Spleen (tissue), 11 donors: ENCODE measurements around the gene TRAFD1. TPM values are rescaled to one million over a fixed set of nuclear protein-coding genes. Genes with fewer than 3 reads are reported as not detected.

ENCODE experiments used
- DNase-seq: peaks from one replicate; pipeline ENCODE4 v3.0.0-alpha.2; 2020
- H3K27ac ChIP-seq, 8 donors: fragments of 200-600 bp; sonication (generic) in 7 of 8; 1 replicate in 4 of 8; 2 replicates in 4 of 8; pipeline versions ENCODE4 v1.5.0 to v1.8.0; 2016 to 2021; ENCODE audit warnings: inconsistent platforms in 4 of 8, mild to moderate bottlenecking in 4 of 8, moderate library complexity in 1 of 8
- H3K27me3 ChIP-seq, 7 donors: fragments of 200-600 bp; sonication (generic) in 6 of 7; replicated peaks in 1 of 7; 1 replicate in 4 of 7; 2 replicates in 3 of 7; pipeline versions ENCODE4 v1.5.0 to v1.8.0; 2016 to 2021; ENCODE audit warnings: inconsistent platforms in 3 of 7, mild to moderate bottlenecking in 1 of 7
- H3K36me3 ChIP-seq, 6 donors: fragments of 200-600 bp; sonication (generic) in 5 of 6; 1 replicate in 4 of 6; 2 replicates in 2 of 6; pipeline versions ENCODE4 v1.5.0 to v1.8.0; 2016 to 2021; ENCODE audit warnings: inconsistent platforms in 2 of 6
- H3K4me1 ChIP-seq, 6 donors: fragments of 200-600 bp; sonication (generic) in 5 of 6; 1 replicate in 3 of 6; 2 replicates in 3 of 6; pipeline versions ENCODE4 v1.5.0 to v1.8.0; 2016 to 2021; ENCODE audit warnings: inconsistent platforms in 3 of 6
- H3K4me3 ChIP-seq, 8 donors: fragments of 200-600 bp; sonication (generic) in 7 of 8; 1 replicate in 4 of 8; 2 replicates in 4 of 8; pipeline versions ENCODE4 v1.5.0 to v1.8.0; 2016 to 2021; ENCODE audit warnings: inconsistent platforms in 4 of 8, mild to moderate bottlenecking in 4 of 8, moderate library complexity in 2 of 8
- H3K9me3 ChIP-seq, 8 donors: fragments of 200-600 bp; sonication (generic) in 7 of 8; 1 replicate in 4 of 8; 2 replicates in 4 of 8; pipeline versions ENCODE4 v1.5.0 to v1.8.0; 2016 to 2021; ENCODE audit warnings: inconsistent platforms in 4 of 8
- CTCF ChIP-seq, 11 experiments: fragments of 200-600 bp in 7 of 11; fragments of 450-650 bp in 4 of 11; sonication (generic) in 4 of 11; IDR thresholded peaks in 8 of 11; conservative IDR thresholded peaks in 3 of 11; 1 replicate in 7 of 11; 2 replicates in 4 of 11; pipeline versions ENCODE4 v1.4.0 to v1.8.0; 2016 to 2021; ENCODE audit warnings: antibody characterized with exemption in 11 of 11, inconsistent platforms in 4 of 11, mild to moderate bottlenecking in 1 of 11
- POLR2A ChIP-seq, 3 donors: fragments of 450-650 bp; IDR thresholded peaks; one replicate each; pipeline ENCODE4 v1.5.1; 2017; ENCODE audit warnings: antibody characterized with exemption in 3 of 3, mild to moderate bottlenecking in 1 of 3
- POLR2AphosphoS5 ChIP-seq, 3 donors: sonication (generic); formaldehyde crosslinking; IDR thresholded peaks; one replicate each; pipeline ENCODE4 v1.5.1; 2017; ENCODE audit warnings: antibody characterized with exemption in 3 of 3
- WGBS, 5 donors: extraction: QIAGEN DNeasy Blood & Tissue Kit in 3 of 5; methylation state at CpG; one replicate each; pipeline versions ENCODE4 v1.1.5 to v1.1.7; 2013 to 2018; 5-methylcytosine and 5-hydroxymethylcytosine counted together
- intact Hi-C: fragments of 100-400 bp; cut with DNase I; formaldehyde crosslinking; loops from one replicate; pipeline ENCODE4 v1.15.0; 2023; ENCODE audit warnings: low total_unique reads
- polyA plus RNA-seq, 3 donors: library from polyadenylated mRNA; stranded (reverse); fragments of 200-250 nt; gene quantifications; one replicate each; pipeline ENCODE4 v1.2.1, GENCODE V29; 2013
- total RNA-seq, 7 donors: library from RNA; depleted of rRNA in 3 of 7; stranded (reverse); fragments of >200 nt in 3 of 7; fragmentation: NEBNext Ultra II Directional in 4 of 7; extraction: Animal tissue kit (Norgen Biotek cat#: 25700) in 4 of 7; gene quantifications; one replicate each; pipeline versions ENCODE4 v1.1.0 to v1.2.1, GENCODE V29; 2016 to 2021
- donor health status: healthy with polysubstance abuse.
- donor health status: DM: no; HTN: no; CAD: no; lungs with moderate emphysema.
- donor health status: DM: no; HTN: no; CAD: no.
- donor health status: Bipolar disorder and iron deficiency.
- donor health status: healthy.
- donor health status: DM: no; HTN: no; CAD: no.
- donor health status: DM: yes; HTN: yes; CAD: no.

Gene TRAFD1
- total and polyA plus RNA-seq, 10 donors: 18.6 to 63.4 (median 51.0) TPM

GRCh38 chr12:112167718-112168525, 42.6 kb downstream of the TRAFD1 start:
- Histone ChIP-seq H3K4me1 (peaks cover 0 to 11% (median 0%) of the 10 kb centered on the region in 6 donors), H3K4me3 (no peak overlapping the region), H3K27ac (no peak overlapping the region), H3K9me3 (no peaks in the 10 kb centered on the region), H3K27me3 (no peaks in the 10 kb centered on the region), H3K36me3 (peaks cover 0 to 93% (median 52%) of the 10 kb centered on the region in 6 donors)
- intact Hi-C loops: no loop called here
- DNase-seq: peak; percentile 59
- TF ChIP-seq CTCF (IDR thresholded peaks at IDR 0.05 in 8 of 11, conservative IDR thresholded peaks at IDR 0.05 in 3 of 11) (no peak), POLR2A (IDR thresholded peaks at IDR 0.05) (no peak), POLR2AphosphoS5 (IDR thresholded peaks at IDR 0.05) (no peak)
- WGBS, 5 donors: 91 to 94% (median 92%) methylated on average over 27 to 32 of the region's 32 CpGs

GRCh38 chr12:112168561-112168971, 43.2 kb downstream of the TRAFD1 start:
- Histone ChIP-seq H3K4me3 (no peak overlapping the region), H3K27me3 (no peaks in the 10 kb centered on the region), H3K36me3 (peaks cover 0 to 93% (median 49%) of the 10 kb centered on the region in 6 donors), H3K27ac (no peak overlapping the region), H3K9me3 (no peaks in the 10 kb centered on the region), H3K4me1 (peaks cover 0 to 11% (median 0%) of the 10 kb centered on the region in 6 donors)
- intact Hi-C loops: no loop called here
- 86 to 96% (median 92%) methylated on average over 7 to 8 of the region's 8 CpGs for WGBS, 5 donors
- DNase-seq: peak; percentile 62
- TF ChIP-seq POLR2A (IDR thresholded peaks at IDR 0.05): no peak
- TF ChIP-seq CTCF (IDR thresholded peaks at IDR 0.05 in 8 of 11, conservative IDR thresholded peaks at IDR 0.05 in 3 of 11): no peak
- no peak for TF ChIP-seq POLR2AphosphoS5 (IDR thresholded peaks at IDR 0.05)

- peak; percentile 66 for DNase-seq
- WGBS, 5 donors: 92 to 96% (median 93%) methylated on average over 12 to 19 of the region's 19 CpGs
Observed at GRCh38 chr12:112169161-112169872, 44.0 kb downstream of the TRAFD1 start.

GRCh38 chr12:112169966-112170365, 44.6 kb downstream of the TRAFD1 start:
- no peak overlapping the region for H3K27ac ChIP-seq
- H3K36me3 ChIP-seq: peaks cover 0 to 96% (median 49%) of the 10 kb centered on the region in 6 donors
- peaks cover 0 to 11% (median 0%) of the 10 kb centered on the region in 6 donors for H3K4me1 ChIP-seq
- no peaks in the 10 kb centered on the region for H3K27me3 ChIP-seq
- DNase-seq: peak; percentile 44
- H3K9me3 ChIP-seq: no peaks in the 10 kb centered on the region
- WGBS, 5 donors: 93 to 98% (median 96%) methylated on average over 7 of the region's 7 CpGs
- TF ChIP-seq POLR2AphosphoS5 (IDR thresholded peaks at IDR 0.05) (no peak), POLR2A (IDR thresholded peaks at IDR 0.05) (no peak), CTCF (IDR thresholded peaks at IDR 0.05 in 8 of 11, conservative IDR thresholded peaks at IDR 0.05 in 3 of 11) (no peak)
- H3K4me3 ChIP-seq: no peak overlapping the region
- intact Hi-C loops: no loop called here

More at GRCh38 chr12:112169161-112169872, 44.0 kb downstream of the TRAFD1 start:
- H3K4me3 ChIP-seq: no peak overlapping the region
- intact Hi-C loops: no loop called here
- TF ChIP-seq POLR2AphosphoS5 (IDR thresholded peaks at IDR 0.05) (peak in 1 of 3 donors; percentile 19), POLR2A (IDR thresholded peaks at IDR 0.05) (no peak)
- no peaks in the 10 kb centered on the region for H3K9me3 ChIP-seq
- peaks cover 0 to 11% (median 0%) of the 10 kb centered on the region in 6 donors for H3K4me1 ChIP-seq
- no peaks in the 10 kb centered on the region for H3K27me3 ChIP-seq
- H3K27ac ChIP-seq: no peak overlapping the region
- peaks cover 0 to 93% (median 44%) of the 10 kb centered on the region in 6 donors for H3K36me3 ChIP-seq
